GM21528 (cell line): ENCODE measurements around the gene HHIPL1.
"Not testable (repeated sequence)": the region's sequence is repeated elsewhere in the genome, so short reads cannot be mapped to it uniquely, and the experiment has no call there.

Experiments used
- ATAC-seq: cut with Tn5 transposase; IDR thresholded peaks from one replicate; pipeline ENCODE4 v1.9.1; 2021; ENCODE audit warnings: mild to moderate bottlenecking, moderate library complexity; ENCODE audit not compliant: unreplicated experiment, low FRiP score

HHIPL1 gene

GRCh38 chr14:99632410-99633035, 12.4 kb upstream of the HHIPL1 start:
- no peak for ATAC-seq

GRCh38 chr14:99633141-99633540, 11.8 kb upstream of the HHIPL1 start:
- ATAC-seq = no peak

GRCh38 chr14:99633918-99634317, 11.0 kb upstream of the HHIPL1 start:
- no peak for ATAC-seq

GRCh38 chr14:99634443-99634842, 10.5 kb upstream of the HHIPL1 start:
- no peak for ATAC-seq

GRCh38 chr14:99635116-99635515, 9.8 kb upstream of the HHIPL1 start:
- no peak for ATAC-seq

GRCh38 chr14:99636487-99636886, 8.4 kb upstream of the HHIPL1 start:
- no peak for ATAC-seq

- no peak for ATAC-seq
Measured at GRCh38 chr14:99637624-99638023, 7.3 kb upstream of the HHIPL1 start.

GRCh38 chr14:99642771-99643170, 2.2 kb upstream of the HHIPL1 start:
- not testable (repeated sequence) for ATAC-seq

- ATAC-seq = no peak
Measured at GRCh38 chr14:99643343-99643742, 1.6 kb upstream of the HHIPL1 start.

GRCh38 chr14:99644035-99644587, 818 bp upstream of the HHIPL1 start:
- no peak for ATAC-seq

- ATAC-seq = no peak
Measured at GRCh38 chr14:99645545-99646505, 896 bp downstream of the HHIPL1 start.

- no peak for ATAC-seq
Measured at GRCh38 chr14:99647411-99647810, 2.5 kb downstream of the HHIPL1 start.

- no peak for ATAC-seq
Measured at GRCh38 chr14:99648027-99648784, 3.3 kb downstream of the HHIPL1 start.

- no peak for ATAC-seq
Measured at GRCh38 chr14:99649219-99649618, 4.3 kb downstream of the HHIPL1 start.

GRCh38 chr14:99649643-99650042, 4.7 kb downstream of the HHIPL1 start:
- no peak for ATAC-seq

GRCh38 chr14:99650189-99650588, 5.3 kb downstream of the HHIPL1 start:
- no peak for ATAC-seq

GRCh38 chr14:99651953-99652746, 7.2 kb downstream of the HHIPL1 start:
- no peak for ATAC-seq

GRCh38 chr14:99654235-99654985, 9.5 kb downstream of the HHIPL1 start:
- ATAC-seq = no peak

- ATAC-seq = no peak
Measured at GRCh38 chr14:99655521-99655920, 10.6 kb downstream of the HHIPL1 start.
